Endothelial cell of umbilical vein (primary cell): Measurements from ENCODE around the gene ADAM19. TPM values are rescaled to one million over a fixed set of nuclear protein-coding genes. Genes with fewer than 3 reads are reported as not detected.

Experiments
- BruUV-seq: library from RNA; stranded (reverse); fragments of 400-500 nt; replicated peaks from 2 replicates; lab custom pipeline; 2021; lab: Mats Ljungman, UMichigan
- CTCF ChIA-PET: fragments of 300-600, 350-600 bp; sonication (Branson Sonifier 250); formaldehyde crosslinking; loops from one replicate; lab custom pipeline; 2021; ENCODE audit warnings: antibody characterized with exemption, inconsistent platforms; lab: Charles Lee
- POLR2A ChIA-PET: fragments of 300-600, 350-600 bp; sonication (Branson Sonifier 250); formaldehyde crosslinking; loops from one replicate; lab custom pipeline; 2021; ENCODE audit warnings: antibody characterized with exemption, inconsistent platforms; lab: Charles Lee
- DNase-seq: peaks from one replicate; pipeline ENCODE4 v3.0.0-alpha.2; 2011; ENCODE audit warnings: low read depth, low spot score
- FAIRE-seq: peaks from 2 replicates; lab custom pipeline; 2011; peaks lifted over from hg19 to GRCh38; lab: Jason Lieb, UNC
- H2AFZ ChIP-seq: 2 replicates; pipeline ENCODE4 v1.6.0; 2012; ENCODE audit warnings: low read depth, low read length, control low read depth, inconsistent platforms
- H3K27ac ChIP-seq: 2 replicates; pipeline ENCODE4 v1.5.1; 2011; ENCODE audit warnings: low read depth, mild to moderate bottlenecking, control low read depth, low read length, moderate library complexity; ENCODE audit not compliant: insufficient read depth
- H3K27me3 ChIP-seq, 2 experiments: 2 replicates each; pipeline versions ENCODE4 v1.6.0 to v1.6.1; 2011; ENCODE audit warnings: low read length in 2 of 2, mixed read lengths in 1 of 2; ENCODE audit not compliant: control insufficient read depth in 2 of 2, insufficient read depth in 2 of 2
- H3K36me3 ChIP-seq, 2 experiments: 2 replicates in 1 of 2; 3 replicates in 1 of 2; pipeline ENCODE4 v1.5.1; 2011; ENCODE audit warnings: low read length in 2 of 2, mild to moderate bottlenecking in 1 of 2, moderate library complexity in 1 of 2; ENCODE audit not compliant: control insufficient read depth in 2 of 2, insufficient read depth in 2 of 2; ENCODE audit errors: extremely low read depth in 1 of 2
- H3K4me1 ChIP-seq: 3 replicates; pipeline ENCODE4 v1.5.1; 2011; ENCODE audit warnings: mild to moderate bottlenecking, low read length; ENCODE audit not compliant: control insufficient read depth, insufficient read depth; ENCODE audit errors: extremely low read depth
- H3K4me2 ChIP-seq: 2 replicates; pipeline ENCODE4 v1.6.1; 2011; ENCODE audit warnings: low read length, control low read depth, mixed read lengths; ENCODE audit not compliant: insufficient read depth
- H3K4me3 ChIP-seq, 3 experiments: fragments of 200-600 bp in 1 of 3; sonication (generic), shearing (Covaris generic) in 1 of 3; replicated peaks in 1 of 3; 2 replicates each; pipeline ENCODE4 v1.5.1; 2011 to 2016; ENCODE audit warnings: control low read depth in 3 of 3, low read length in 3 of 3, mild to moderate bottlenecking in 2 of 3, inconsistent platforms in 1 of 3, low read depth in 1 of 3, moderate library complexity in 1 of 3; ENCODE audit not compliant: insufficient read depth in 1 of 3
- H3K79me2 ChIP-seq: 2 replicates; pipeline ENCODE4 v1.6.0; 2012; ENCODE audit warnings: low read length, inconsistent platforms; ENCODE audit not compliant: control insufficient read depth, insufficient read depth
- H3K9ac ChIP-seq: replicated peaks from 2 replicates; pipeline ENCODE3; 2011; ENCODE audit warnings: low read length, control low read depth; ENCODE audit not compliant: insufficient read depth; ENCODE audit errors: extremely low read depth
- H3K9me1 ChIP-seq: replicated peaks from 3 replicates; pipeline ENCODE4 v1.6.0; 2011; ENCODE audit warnings: mild to moderate bottlenecking, low read length; ENCODE audit not compliant: control insufficient read depth, insufficient read depth; ENCODE audit errors: extremely low read depth
- H3K9me3 ChIP-seq: replicated peaks from 2 replicates; pipeline ENCODE4 v1.5.1; 2012; ENCODE audit warnings: low read length, inconsistent platforms; ENCODE audit not compliant: control insufficient read depth, insufficient read depth
- H4K20me1 ChIP-seq: replicated peaks from 2 replicates; pipeline ENCODE3; 2011; ENCODE audit warnings: mild to moderate bottlenecking, low read length; ENCODE audit not compliant: control insufficient read depth, insufficient read depth; ENCODE audit errors: extremely low read depth
- CTCF ChIP-seq, 2 donors: IDR thresholded peaks; 1 replicate in 1 of 2; 2 replicates in 1 of 2; pipeline ENCODE4 v1.5.1; 2011; ENCODE audit warnings: low read length in 2 of 2, mild to moderate bottlenecking in 2 of 2, moderate library complexity in 2 of 2, control low read depth in 1 of 2, inconsistent platforms in 1 of 2, low read depth in 1 of 2; ENCODE audit not compliant: insufficient read depth in 1 of 2; ENCODE audit errors: extremely low read depth in 1 of 2
- EZH2 ChIP-seq: IDR thresholded peaks from 2 replicates; pipeline ENCODE4 v1.6.1; 2012; ENCODE audit warnings: borderline replicate concordance, low read depth, mild to moderate bottlenecking, moderate library complexity, low read length, inconsistent platforms; ENCODE audit not compliant: severe bottlenecking
- FOS ChIP-seq: IDR thresholded peaks from 2 replicates; pipeline ENCODE4 v1.6.1; 2011; ENCODE audit warnings: mild to moderate bottlenecking, low read length, moderate library complexity, borderline replicate concordance; ENCODE audit not compliant: insufficient read depth
- GATA2 ChIP-seq: IDR thresholded peaks from 2 replicates; pipeline ENCODE4 v1.7.0; 2011; ENCODE audit warnings: low read depth, mild to moderate bottlenecking, moderate library complexity, mixed read lengths, low read length; ENCODE audit not compliant: insufficient read length, insufficient read depth
- JUN ChIP-seq: IDR thresholded peaks from 2 replicates; pipeline ENCODE4 v1.6.1; 2011; ENCODE audit warnings: borderline replicate concordance, low read depth; ENCODE audit not compliant: insufficient read length, insufficient read depth
- MAX ChIP-seq: IDR thresholded peaks from 2 replicates; pipeline ENCODE4 v1.6.1; 2011; ENCODE audit not compliant: insufficient read depth, insufficient read length
- MYC ChIP-seq: IDR thresholded peaks from one replicate; pipeline ENCODE4 v1.6.1; 2011; ENCODE audit warnings: mild to moderate bottlenecking, low read depth, low read length
- POLR2A ChIP-seq: IDR thresholded peaks from 2 replicates; pipeline ENCODE4 v1.6.1; 2012; ENCODE audit warnings: low read depth, mild to moderate bottlenecking, control low read depth, low read length
- POLR2AphosphoS5 ChIP-seq: IDR thresholded peaks from 2 replicates; pipeline ENCODE4 v1.6.1; 2012; ENCODE audit warnings: low read depth, mild to moderate bottlenecking, control low read depth, low read length, moderate library complexity; ENCODE audit not compliant: insufficient read depth
- dilution Hi-C: fragments of 300-500 bp; cut with MboI; formaldehyde crosslinking; loops from one replicate; pipeline ENCODE4 v1.15.0; 2019; ENCODE audit warnings: low sequenced_read_pairs; ENCODE audit not compliant: extremely low pct_ligation_motif_present
- intact Hi-C: fragments of 100-400 bp; cut with micrococcal nuclease; formaldehyde crosslinking; loops from one replicate; pipeline ENCODE4 v1.10.0; 2022
- polyA plus RNA-seq, 4 experiments: library from polyadenylated mRNA; depleted of rRNA in 3 of 4; stranded (reverse) in 3 of 4; unstranded in 1 of 4; fragments of >200 nt; gene quantifications; 2 replicates each; pipeline versions ENCODE4 v1.2.1 to v1.2.3, GENCODE V29; 2011 to 2012; ENCODE audit warnings: missing spikeins in 1 of 4
- total RNA-seq: library from RNA; stranded (reverse); gene quantifications from 2 replicates; pipeline ENCODE4 v1.2.3, GENCODE V29; 2021

The ADAM19 gene
- total and polyA plus RNA-seq, 2 donors (not counting 3 experiments of a cell fraction or from before 2014, with no cell fraction given) = 10.0 to 22.6 TPM

GRCh38 chr5:157532022-157532421 is 43.6 kb downstream of the ADAM19 start:
- DNase-seq (no peak), FAIRE-seq (no peak)
- H3K4me1 ChIP-seq = peaks cover 7% of the 10 kb centered on the region
- H3K27ac ChIP-seq = no peak overlapping the region
- H3K4me3 ChIP-seq = no peak overlapping the region
- no peaks in the 10 kb centered on the region for H3K27me3 ChIP-seq
- dilution Hi-C loops (no loop called here), intact Hi-C loops (no loop called here)
- H3K9me1 ChIP-seq = no peaks in the 10 kb centered on the region
- peaks cover 0 to 3% of the 10 kb centered on the region in 2 experiments for H3K36me3 ChIP-seq
- no peak overlapping the region for H3K4me2 ChIP-seq
- no peak overlapping the region for H3K9ac ChIP-seq
- H4K20me1 ChIP-seq = no peaks in the 10 kb centered on the region
- TF ChIP-seq MYC (no peak), POLR2AphosphoS5 (no peak), GATA2 (no peak), MAX (no peak), EZH2 (no peak), FOS (no peak)
- BruUV-seq = no TSS peak
- ChIA-PET CTCF (interaction anchor here (1.3 kb wide), 1 partner anchor 25 kb away, joined by 3 read pairs; no protein-coding TSS in a partner anchor), POLR2A (no interaction called here)
- no peaks in the 10 kb centered on the region for H3K79me2 ChIP-seq
- no peak overlapping the region for H2AFZ ChIP-seq
- H3K9me3 ChIP-seq = no peaks in the 10 kb centered on the region

- BruUV-seq = no TSS peak
- FAIRE-seq = no peak
Measured at GRCh38 chr5:157530226-157530972, 45.2 kb downstream of the ADAM19 start.

More at GRCh38 chr5:157530226-157530972, 45.2 kb downstream of the ADAM19 start:
- POLR2A ChIA-PET = no interaction called here
- DNase-seq = no peak
- CTCF ChIA-PET = no interaction called here
- no peaks in the 10 kb centered on the region for H3K9me3 ChIP-seq
- dilution Hi-C loops = no loop called here
- no peak overlapping the region for H2AFZ ChIP-seq
- intact Hi-C loops = no loop called here
- peaks cover 7% of the 10 kb centered on the region for H3K4me1 ChIP-seq
- H3K79me2 ChIP-seq = no peaks in the 10 kb centered on the region
- H4K20me1 ChIP-seq = no peaks in the 10 kb centered on the region
- H3K9me1 ChIP-seq = no peaks in the 10 kb centered on the region
- H3K27me3 ChIP-seq = no peaks in the 10 kb centered on the region
- H3K4me3 ChIP-seq = no peak overlapping the region
- H3K36me3 ChIP-seq = no peaks in the 10 kb centered on the region
- TF ChIP-seq EZH2 = no peak
- no peak for TF ChIP-seq POLR2A
- TF ChIP-seq POLR2AphosphoS5 = no peak
- no peak for TF ChIP-seq CTCF (IDR thresholded peaks at IDR 0.05; ENCODE audit: extremely low read depth in 1 of 2, insufficient read depth in 1 of 2, low read depth in 1 of 2, low read length in 2 of 2)
- TF ChIP-seq FOS = no peak
- no peak for TF ChIP-seq JUN
- TF ChIP-seq GATA2 = no peak
- TF ChIP-seq MAX = no peak
- TF ChIP-seq MYC = no peak
- no peak overlapping the region for H3K27ac ChIP-seq
- H3K9ac ChIP-seq = no peak overlapping the region
- no peak overlapping the region for H3K4me2 ChIP-seq
